GM19238 (cell line): ENCODE data around the gene PHYHD1.
A peak's percentile ranks its signal among the peaks of the same experiment; 100 is the strongest.

Experiments
- DNase-seq: peaks from one replicate; pipeline ENCODE4 v3.0.0; 2011; ENCODE audit warnings: low spot score; ENCODE audit not compliant: insufficient read length

The PHYHD1 gene

GRCh38 chr9:128901379-128901778 lies 19.4 kb upstream of the PHYHD1 start:
- no peak for DNase-seq

DNA sequence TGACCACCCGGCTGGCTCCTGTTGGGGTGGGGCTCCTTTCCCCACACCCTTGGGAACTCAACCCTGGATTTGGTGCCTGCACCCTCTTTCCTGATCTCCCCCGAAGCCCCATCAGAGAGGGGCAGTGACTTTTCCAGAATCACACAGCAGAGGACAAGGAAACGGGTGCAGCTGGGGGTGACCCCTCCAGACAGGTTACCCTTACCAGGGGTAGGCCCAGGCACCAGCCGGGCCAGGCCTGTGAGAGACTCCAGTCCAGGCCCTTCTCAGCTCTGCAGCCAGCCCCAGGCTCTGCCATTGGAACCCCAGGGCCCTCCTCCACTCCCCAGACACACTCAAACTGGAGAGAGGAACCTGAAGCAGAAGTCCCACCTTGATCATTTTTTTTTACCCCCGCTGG lies 19.0 kb upstream of the PHYHD1 start:
- DNase-seq, result no peak

- peak; percentile 81 for DNase-seq
Observed at GRCh38 chr9:128902351-128903078, 18.3 kb upstream of the PHYHD1 start.

DNA sequence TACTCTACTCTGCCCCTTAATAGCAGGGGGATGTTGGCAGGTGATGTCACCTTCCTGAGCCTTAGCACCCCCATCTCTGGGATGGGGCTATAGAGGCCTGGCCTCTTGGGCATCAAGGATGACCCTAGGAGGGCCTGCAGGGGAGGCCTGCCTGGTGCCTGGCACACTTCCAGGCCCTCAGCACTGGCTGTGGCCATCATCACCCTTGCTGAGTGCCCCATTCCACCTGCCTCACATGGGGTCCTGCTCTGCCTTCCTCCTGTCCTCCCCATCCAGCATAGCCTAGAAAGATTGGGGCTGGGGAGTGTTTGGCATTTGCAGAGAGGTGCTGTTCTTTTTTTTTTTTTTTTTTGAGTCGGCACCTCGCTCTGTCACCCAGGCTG lies 17.7 kb upstream of the PHYHD1 start:
- no peak for DNase-seq

GRCh38 chr9:128903871-128904620 lies 16.7 kb upstream of the PHYHD1 start:
- DNase-seq, result no peak

GRCh38 chr9:128905964-128906363 lies 14.8 kb upstream of the PHYHD1 start:
- no peak for DNase-seq

DNA sequence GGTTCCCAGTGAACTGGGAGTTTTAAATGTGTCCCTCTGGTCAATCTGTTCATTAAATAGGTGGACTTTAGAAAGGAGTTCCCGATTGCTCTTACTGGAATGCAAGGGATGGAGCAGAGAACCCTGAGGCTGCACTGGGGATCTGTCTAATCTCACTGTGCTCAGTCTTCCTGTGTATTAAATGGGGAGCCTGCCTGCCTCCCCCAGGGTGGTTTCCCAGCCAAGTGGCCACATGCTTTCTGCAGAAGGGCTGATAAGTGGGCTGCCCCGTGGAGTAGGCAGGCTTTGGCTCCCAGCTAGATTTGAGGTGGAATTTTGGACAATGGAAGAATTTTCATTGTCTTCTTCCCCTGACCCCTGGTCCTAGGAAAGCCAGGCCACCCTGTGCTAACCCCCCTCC lies 14.0 kb upstream of the PHYHD1 start:
- no peak for DNase-seq

GRCh38 chr9:128908372-128908771 lies 12.4 kb upstream of the PHYHD1 start:
- no peak for DNase-seq

- no peak for DNase-seq
Observed at GRCh38 chr9:128909859-128910258, 10.9 kb upstream of the PHYHD1 start.

- DNase-seq, result no peak
Observed at GRCh38 chr9:128910906-128911305, 9.9 kb upstream of the PHYHD1 start.

- no peak for DNase-seq
Observed at GRCh38 chr9:128911529-128912035, 9.2 kb upstream of the PHYHD1 start.

- DNase-seq, result no peak
Observed at GRCh38 chr9:128912270-128912853, 8.4 kb upstream of the PHYHD1 start.

DNA sequence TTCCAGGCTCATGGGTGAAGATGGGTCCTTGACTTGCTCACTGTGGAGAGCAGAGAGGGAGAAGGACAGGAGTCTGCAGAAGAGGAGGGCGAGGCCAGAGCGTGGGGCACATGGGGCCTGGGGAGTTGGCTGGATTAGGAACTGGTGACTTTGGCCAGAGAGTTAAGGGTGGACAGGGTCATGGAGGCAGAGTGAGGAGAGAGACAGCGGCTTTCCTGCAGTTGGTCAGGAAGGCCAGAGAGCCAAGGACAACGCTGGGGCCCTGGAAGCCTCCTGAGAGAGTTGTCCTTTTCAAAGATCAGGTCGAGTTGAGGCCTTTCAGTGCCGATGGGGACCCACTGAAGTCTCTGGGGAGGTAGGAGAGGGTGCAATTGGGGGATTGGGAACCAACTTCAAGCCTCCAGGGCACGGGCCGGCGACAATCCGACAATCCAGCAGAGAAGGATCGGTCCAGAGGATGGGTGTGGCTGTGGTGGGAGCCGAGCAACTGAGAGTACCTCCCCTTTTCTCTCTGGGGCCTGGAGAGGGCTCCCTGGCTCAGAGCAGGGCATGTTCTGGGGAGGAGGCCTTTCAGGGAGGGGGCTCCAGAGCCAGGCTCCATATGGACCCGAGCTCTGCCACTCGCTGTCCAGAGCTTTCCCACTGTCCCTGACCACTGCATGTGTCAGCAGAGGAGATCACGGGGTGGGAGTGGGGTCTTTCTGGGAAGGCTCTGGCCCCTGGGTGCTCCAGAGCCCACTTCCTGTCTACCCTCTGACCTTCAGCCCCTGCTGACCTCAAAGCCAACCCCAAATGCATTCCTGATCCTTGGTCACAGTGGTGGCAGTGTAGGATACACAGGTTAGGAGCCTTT lies 7.5 kb upstream of the PHYHD1 start:
- no peak for DNase-seq

DNA sequence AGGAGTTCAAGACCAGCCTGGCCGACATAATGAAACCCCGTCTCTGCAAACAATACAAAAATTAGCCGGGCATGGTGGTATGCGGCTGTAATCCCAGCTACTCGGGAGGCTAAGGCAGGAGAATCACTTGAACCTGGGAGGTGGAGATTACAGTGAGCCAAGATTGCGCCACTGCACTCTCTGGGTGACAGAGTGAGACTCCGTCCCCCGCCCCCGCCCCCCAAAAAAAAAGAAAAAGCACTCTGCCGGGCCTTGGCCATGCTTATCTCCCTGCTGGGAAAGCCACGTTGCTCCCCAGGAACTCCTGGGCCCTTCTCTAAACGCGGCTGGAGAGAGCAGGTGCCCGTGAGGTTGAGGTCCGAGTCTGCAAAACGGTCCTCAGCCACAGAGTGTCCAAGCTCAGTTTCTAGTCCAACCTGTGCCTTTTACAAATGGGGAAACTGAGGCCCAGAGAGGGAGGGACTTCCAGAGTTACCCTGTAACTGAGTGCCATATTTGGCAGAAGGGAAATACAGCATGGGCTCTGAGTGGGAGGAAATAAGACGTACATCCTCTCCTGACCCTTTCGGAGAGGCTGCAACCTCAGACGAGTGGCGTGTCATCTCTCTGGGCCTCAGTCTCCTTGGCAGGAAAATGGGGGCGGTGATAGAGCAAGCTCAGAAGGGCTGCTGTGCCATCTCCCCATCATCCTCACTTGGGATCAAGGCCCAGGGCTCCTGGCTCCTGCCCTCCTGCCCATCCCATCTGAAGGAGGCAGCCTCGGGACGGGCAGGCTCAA lies 6.6 kb upstream of the PHYHD1 start:
- no peak for DNase-seq

DNA sequence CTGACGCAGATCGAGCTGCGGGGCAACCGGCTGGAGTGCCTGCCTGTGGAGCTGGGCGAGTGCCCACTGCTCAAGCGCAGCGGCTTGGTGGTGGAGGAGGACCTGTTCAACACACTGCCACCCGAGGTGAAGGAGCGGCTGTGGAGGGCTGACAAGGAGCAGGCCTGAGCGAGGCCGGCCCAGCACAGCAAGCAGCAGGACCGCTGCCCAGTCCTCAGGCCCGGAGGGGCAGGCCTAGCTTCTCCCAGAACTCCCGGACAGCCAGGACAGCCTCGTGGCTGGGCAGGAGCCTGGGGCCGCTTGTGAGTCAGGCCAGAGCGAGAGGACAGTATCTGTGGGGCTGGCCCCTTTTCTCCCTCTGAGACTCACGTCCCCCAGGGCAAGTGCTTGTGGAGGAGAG lies 4.6 kb upstream of the PHYHD1 start:
- no peak for DNase-seq

DNA sequence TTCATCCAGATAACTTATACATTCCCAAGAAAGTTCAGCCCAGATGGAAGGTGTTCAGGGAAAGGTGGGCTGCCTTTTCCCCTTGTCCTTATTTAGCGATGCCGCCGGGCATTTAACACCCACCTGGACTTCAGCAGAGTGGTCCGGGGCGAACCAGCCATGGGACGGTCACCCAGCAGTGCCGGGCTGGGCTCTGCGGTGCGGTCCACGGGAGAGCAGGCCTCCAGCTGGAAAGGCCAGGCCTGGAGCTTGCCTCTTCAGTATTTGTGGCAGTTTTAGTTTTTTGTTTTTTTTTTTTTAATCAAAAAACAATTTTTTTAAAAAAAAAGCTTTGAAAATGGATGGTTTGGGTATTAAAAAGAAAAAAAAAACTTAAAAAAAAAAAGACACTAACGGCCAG lies 4.0 kb upstream of the PHYHD1 start:
- no peak for DNase-seq

- DNase-seq, result no peak
Observed at GRCh38 chr9:128917151-128917849, 3.5 kb upstream of the PHYHD1 start.

GRCh38 chr9:128918921-128919320 lies 1.9 kb upstream of the PHYHD1 start:
- DNase-seq, result no peak

DNA sequence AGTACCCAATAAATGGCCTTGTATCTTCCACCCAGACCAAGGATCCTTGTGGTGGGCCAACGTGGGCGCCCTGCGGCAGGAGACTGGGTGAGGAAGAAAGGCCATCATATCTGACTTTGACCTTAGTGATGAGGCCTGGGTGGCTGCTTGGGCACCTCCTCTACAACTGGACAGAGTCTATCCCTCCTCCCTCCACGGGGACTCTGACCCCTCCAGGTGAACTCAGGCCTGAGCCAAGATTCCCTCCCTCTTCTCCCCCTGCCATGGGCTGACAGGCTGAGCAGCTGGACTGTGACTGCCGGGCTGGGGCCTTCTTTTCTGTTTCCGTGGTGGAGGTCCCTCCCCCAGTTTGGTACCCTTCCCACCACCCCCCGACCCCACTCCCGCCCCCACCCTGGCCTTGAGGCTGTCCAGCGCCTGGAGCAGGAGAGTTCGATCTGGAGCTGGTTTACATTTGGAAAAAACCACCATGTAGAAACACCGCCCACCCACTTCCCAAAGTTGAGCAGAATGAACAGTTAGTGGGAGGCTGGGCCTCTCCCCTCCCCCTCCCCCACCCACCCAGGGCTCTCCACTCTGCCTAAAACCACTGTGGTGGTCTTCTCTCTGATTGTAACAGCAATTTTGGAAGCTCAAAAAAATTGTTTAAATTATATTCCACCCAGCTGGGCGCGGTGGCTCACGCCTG lies 1.2 kb upstream of the PHYHD1 start:
- no peak for DNase-seq
